AG10803 (cell line): ENCODE results near the gene TUBGCP5.
A peak's percentile ranks its signal among the peaks of the same experiment; 100 is the strongest.
"Not testable (repeated sequence)": the region's sequence is repeated elsewhere in the genome, so short reads cannot be mapped to it uniquely, and the experiment has no call there.

ENCODE experiments used
- DNase-seq: peaks from one replicate; pipeline ENCODE4 v3.0.0; 2010; ENCODE audit warnings: low read depth
- H3K4me3 ChIP-seq: 2 replicates; pipeline ENCODE4 v1.5.1; 2011; ENCODE audit warnings: mild to moderate bottlenecking, low read length, control low read depth
- CTCF ChIP-seq: conservative IDR thresholded peaks from 2 replicates; pipeline ENCODE4 v1.5.1; 2011; ENCODE audit warnings: mild to moderate bottlenecking, low read length, control low read depth, inconsistent platforms

The TUBGCP5 gene

GRCh38 chr15:23038726-23039142 is 635 bp downstream of the TUBGCP5 start:
- DNase-seq, result peak; percentile 52
- H3K4me3 ChIP-seq, result peak overlapping the region; percentile 81

GRCh38 chr15:23035964-23036566 is 3.3 kb downstream of the TUBGCP5 start:
- DNase-seq, result peak; percentile 53
- peak; percentile 74 for TF ChIP-seq CTCF

More at GRCh38 chr15:23038726-23039142, 635 bp downstream of the TUBGCP5 start:
- TF ChIP-seq CTCF, result no peak

GRCh38 chr15:23033979-23034378 is 5.4 kb downstream of the TUBGCP5 start:
- DNase-seq, result no peak
- no peak overlapping the region for H3K4me3 ChIP-seq
- TF ChIP-seq CTCF, result no peak

More at GRCh38 chr15:23035964-23036566, 3.3 kb downstream of the TUBGCP5 start:
- no peak overlapping the region for H3K4me3 ChIP-seq

- no peak for DNase-seq
- H3K4me3 ChIP-seq, result no peak overlapping the region
- TF ChIP-seq CTCF, result no peak
Measured at GRCh38 chr15:23026218-23026617, 13.2 kb downstream of the TUBGCP5 start.

- no peak for TF ChIP-seq CTCF
- DNase-seq, result no peak
- no peak overlapping the region for H3K4me3 ChIP-seq
Measured at GRCh38 chr15:23022156-23022555, 17.2 kb downstream of the TUBGCP5 start.

GRCh38 chr15:23014394-23015000 is 24.9 kb downstream of the TUBGCP5 start:
- no peak for TF ChIP-seq CTCF
- H3K4me3 ChIP-seq, result no peak overlapping the region
- no peak for DNase-seq

- DNase-seq, result no peak
- no peak overlapping the region for H3K4me3 ChIP-seq
- TF ChIP-seq CTCF, result no peak
Measured at GRCh38 chr15:23013681-23014080, 25.7 kb downstream of the TUBGCP5 start.

- not testable (repeated sequence) for DNase-seq, H3K4me3 ChIP-seq
Measured at GRCh38 chr15:23012616-23013015, 26.8 kb downstream of the TUBGCP5 start.
